Measurements from ENCODE around the gene MATN1.

Gene MATN1

GRCh38 chr1:30751830-30752650 is 28.7 kb upstream of the MATN1 start:
- no peak for DNase-seq (ENCODE audit: low read depth)
- H3K4me3 ChIP-seq (ENCODE audit: low read length): no peak overlapping the region
- no peak for TF ChIP-seq CTCF (conservative IDR thresholded peaks at IDR 0.05; ENCODE audit: low read depth, low read length)

GRCh38 chr1:30750731-30751291 is 27.4 kb upstream of the MATN1 start:
- no peak for DNase-seq (ENCODE audit: low read depth)
- H3K4me3 ChIP-seq (ENCODE audit: low read length): no peak overlapping the region
- no peak for TF ChIP-seq CTCF (conservative IDR thresholded peaks at IDR 0.05; ENCODE audit: low read depth, low read length)

GRCh38 chr1:30749691-30750583 is 26.6 kb upstream of the MATN1 start:
- no peak for TF ChIP-seq CTCF (conservative IDR thresholded peaks at IDR 0.05; ENCODE audit: low read depth, low read length)
- H3K4me3 ChIP-seq (ENCODE audit: low read length): no peak overlapping the region

GRCh38 chr1:30748699-30749401 is 25.5 kb upstream of the MATN1 start:
- TF ChIP-seq CTCF (conservative IDR thresholded peaks at IDR 0.05; ENCODE audit: low read depth, low read length): no peak
- no peak for DNase-seq (ENCODE audit: low read depth)
- H3K4me3 ChIP-seq (ENCODE audit: low read length): no peak overlapping the region

More at GRCh38 chr1:30749691-30750583, 26.6 kb upstream of the MATN1 start:
- DNase-seq (ENCODE audit: low read depth): no peak

GRCh38 chr1:30748098-30748698 is 24.8 kb upstream of the MATN1 start:
- H3K4me3 ChIP-seq (ENCODE audit: low read length): no peak overlapping the region
- DNase-seq (ENCODE audit: low read depth): no peak
- TF ChIP-seq CTCF (conservative IDR thresholded peaks at IDR 0.05; ENCODE audit: low read depth, low read length): no peak
